K562 (cell line): ENCODE measurements around the gene ANKRD1. TPM values are rescaled to one million over a fixed set of nuclear protein-coding genes. Genes with fewer than 3 reads are reported as not detected.

ENCODE experiments used
- ATAC-seq: fragments of 200-7000 bp; cut with Tn5 transposase; 3 replicates; pipeline ENCODE4 v1.9.1; 2020; ENCODE audit warnings: moderate library complexity
- BruUV-seq: library from RNA; stranded (reverse); fragments of 400-500 nt; replicated peaks from 2 replicates; lab custom pipeline; 2021; lab: Mats Ljungman, UMichigan
- CTCF ChIA-PET: fragments of 300-600 bp; formaldehyde crosslinking; extraction: SDS; loops from one replicate; lab custom pipeline; 2021; ENCODE audit warnings: low intra/inter-chr PET ratio; lab: Yijun Ruan, JAX
- POLR2A ChIA-PET: fragments of 300-600, 350-650 bp; sonication (Branson Sonifier 250); formaldehyde crosslinking; extraction: SDS; loops from one replicate; lab custom pipeline; 2021; ENCODE audit warnings: antibody characterized with exemption, inconsistent platforms; lab: Yijun Ruan, JAX
- DNase-seq, 4 experiments: peaks; one replicate each; pipeline versions ENCODE4 v3.0.0 to v3.0.0-alpha.2; 2011 to 2018; ENCODE audit warnings: low spot score in 3 of 4, mixed read lengths in 3 of 4; ENCODE audit errors: extremely low read depth in 1 of 4
- FAIRE-seq: peaks from 2 replicates; lab custom pipeline; 2011; peaks lifted over from hg19 to GRCh38; lab: Jason Lieb, UNC
- H2AFZ ChIP-seq: 2 replicates; pipeline ENCODE4 v1.6.0; 2011; ENCODE audit warnings: low read depth, low read length, control low read depth, inconsistent platforms
- H3K27ac ChIP-seq: fragments of 200-600 bp; 3 replicates; pipeline ENCODE4 v1.8.0; 2011; ENCODE audit warnings: low read depth, mild to moderate bottlenecking, control low read depth, inconsistent platforms, low read length, moderate library complexity, mixed read lengths; ENCODE audit errors: extremely low read depth
- H3K27me3 ChIP-seq, 2 experiments: fragments of 300-600 bp in 1 of 2; 2 replicates in 1 of 2; 3 replicates in 1 of 2; pipeline versions ENCODE4 v1.6.0 to v1.8.0; 2011; ENCODE audit warnings: inconsistent platforms in 2 of 2, low read length in 2 of 2, mild to moderate bottlenecking in 1 of 2, mixed read lengths in 1 of 2, moderate library complexity in 1 of 2; ENCODE audit not compliant: control insufficient read depth in 2 of 2, insufficient read depth in 2 of 2
- H3K36me3 ChIP-seq: fragments of 300-600 bp; 3 replicates; pipeline ENCODE4 v1.8.0; 2011; ENCODE audit warnings: mild to moderate bottlenecking, low read length, inconsistent platforms; ENCODE audit not compliant: control insufficient read depth, insufficient read depth
- H3K4me1 ChIP-seq, 2 experiments: fragments of 200-600 bp in 1 of 2; replicated peaks in 1 of 2; 2 replicates in 1 of 2; 3 replicates in 1 of 2; pipeline versions ENCODE4 v1.5.1 to v1.8.0; 2011; ENCODE audit warnings: inconsistent platforms in 2 of 2, low read length in 2 of 2, mild to moderate bottlenecking in 1 of 2, mixed read lengths in 1 of 2, moderate library complexity in 1 of 2; ENCODE audit not compliant: control insufficient read depth in 2 of 2, insufficient read depth in 2 of 2
- H3K4me2 ChIP-seq: 2 replicates; pipeline ENCODE4 v1.6.1; 2011; ENCODE audit warnings: low read length, control low read depth, inconsistent platforms, mixed read lengths; ENCODE audit not compliant: insufficient read depth
- H3K4me3 ChIP-seq: fragments of 200-600 bp; sonication (generic), shearing (Covaris generic); 2 replicates; pipeline ENCODE4 v1.5.1; 2016; ENCODE audit warnings: control low read depth, inconsistent platforms
- H3K79me2 ChIP-seq: fragments of 200-600 bp; 3 replicates; pipeline ENCODE4 v1.8.0; 2011; ENCODE audit warnings: low read length, inconsistent platforms; ENCODE audit not compliant: control insufficient read depth, insufficient read depth
- H3K9ac ChIP-seq, 2 experiments: 2 replicates each; pipeline versions ENCODE4 v1.6.0 to v1.6.1; 2011; ENCODE audit warnings: low read depth in 2 of 2, low read length in 2 of 2, control low read depth in 1 of 2, inconsistent platforms in 1 of 2, mild to moderate bottlenecking in 1 of 2, mixed read lengths in 1 of 2; ENCODE audit not compliant: insufficient read depth in 1 of 2
- H3K9me1 ChIP-seq: one replicate; pipeline ENCODE4 v1.6.0; 2011; ENCODE audit warnings: inconsistent platforms, mild to moderate bottlenecking, low read length, moderate library complexity; ENCODE audit not compliant: control insufficient read depth, insufficient read depth
- H3K9me3 ChIP-seq: replicated peaks from 2 replicates; pipeline ENCODE4 v1.5.1; 2011; ENCODE audit warnings: low read depth, low read length, inconsistent platforms; ENCODE audit not compliant: control insufficient read depth, insufficient read depth
- H4K20me1 ChIP-seq: replicated peaks from 2 replicates; pipeline ENCODE4 v1.6.1; 2011; ENCODE audit warnings: low read length, inconsistent platforms, mixed read lengths; ENCODE audit not compliant: control insufficient read depth, insufficient read depth
- EP400 ChIP-seq: fragments of 450-650 bp; IDR thresholded peaks from 2 replicates; pipeline ENCODE4 v1.6.1; 2017; ENCODE audit warnings: antibody characterized with exemption, mild to moderate bottlenecking, moderate library complexity
- HNRNPL ChIP-seq: fragments of 200-400 bp; formaldehyde crosslinking; IDR thresholded peaks from 2 replicates; pipeline ENCODE4 v1.6.1; 2017; ENCODE audit warnings: low read depth, mild to moderate bottlenecking, low read length
- SIX5 ChIP-seq, 2 experiments: IDR thresholded peaks; 2 replicates each; pipeline ENCODE4 v1.6.1; 2011; ENCODE audit warnings: low read length in 2 of 2, borderline replicate concordance in 1 of 2, low read depth in 1 of 2, mild to moderate bottlenecking in 1 of 2, moderate library complexity in 1 of 2; ENCODE audit not compliant: insufficient read depth in 1 of 2
- ZNF263 ChIP-seq: sonication (generic); formaldehyde crosslinking; IDR thresholded peaks from 2 replicates; pipeline ENCODE4 v1.8.0; 2022; ENCODE audit warnings: mild to moderate bottlenecking, missing genetic modification reagents, borderline replicate concordance
- WGBS: fragments of 100-300 bp; shearing (Covaris generic); methylation state at CpG from one replicate; pipeline ENCODE4 v1.1.6; 2016; ENCODE audit warnings: low coverage, mixed read lengths; ENCODE audit not compliant: insufficient coverage; ENCODE audit errors: missing lambda C conversion rate; 5-methylcytosine and 5-hydroxymethylcytosine counted together
- in situ Hi-C: fragments of 300-500 bp; cut with MboI; formaldehyde crosslinking; loops from 4 replicates; pipeline ENCODE4 v1.15.0; 2018; ENCODE audit warnings: inconsistent platforms, mixed read lengths
- intact Hi-C: fragments of 100-400 bp; cut with micrococcal nuclease; formaldehyde crosslinking; loops from 2 replicates; pipeline ENCODE4 v1.14.2; 2022
- polyA plus RNA-seq, 8 experiments: library from polyadenylated mRNA; depleted of rRNA in 4 of 8; stranded (reverse) in 5 of 8; unstranded in 3 of 8; fragments of >200 nt; fragmentation: Nextera tagmentation in 2 of 8; fragmentation: Illumina TruSeq in 1 of 8; extraction: Ambion mirVana in 2 of 8; extraction: Trizol in 1 of 8; gene quantifications; 2 replicates each; pipeline versions ENCODE4 v1.2.1 to v1.2.3, GENCODE V29; 2011 to 2014; ENCODE audit warnings: inconsistent platforms in 1 of 8, missing spikeins in 1 of 8
- total RNA-seq, 7 experiments: library from RNA; depleted of rRNA in 6 of 7; stranded (reverse); fragments of >200 nt in 6 of 7; fragmentation: Illumina TruSeq in 2 of 7; extraction: Trizol in 2 of 7; gene quantifications; 2 replicates each; pipeline versions ENCODE4 v1.2.1 to v1.2.3, GENCODE V29; 2011 to 2021; ENCODE audit warnings: low replicate concordance in 1 of 7
- TF ChIP-seq, protein P1 (sequence below): fragments of 200-800 bp; sonication (Bioruptor generic); IDR thresholded peaks from 2 replicates; pipeline ENCODE4 v1.6.1; 2016; ENCODE audit warnings: missing genetic modification characterization, missing compliant biosample characterization
- TF ChIP-seq, protein P2 (sequence below): conservative IDR thresholded peaks from 2 replicates; pipeline ENCODE4 v1.6.1; 2011; ENCODE audit warnings: low read depth, mild to moderate bottlenecking, low read length; ENCODE audit not compliant: control insufficient read depth

The ANKRD1 gene
- total and polyA plus RNA-seq, 9 of the 15 experiments (the other 6 are each of a cell fraction or from before 2014, with no cell fraction given), result not detected

- Histone ChIP-seq H4K20me1 (no peaks in the 10 kb centered on the region), H3K79me2 (no peaks in the 10 kb centered on the region), H3K27me3 (no peaks in the 10 kb centered on the region), H3K9ac (no peak overlapping the region), H3K9me3 (no peaks in the 10 kb centered on the region), H3K4me1 (no peaks in the 10 kb centered on the region), H3K27ac (no peak overlapping the region), H3K4me2 (no peak overlapping the region), H3K36me3 (no peaks in the 10 kb centered on the region), H3K9me1 (no peaks in the 10 kb centered on the region), H3K4me3 (no peak overlapping the region), H2AFZ (no peak overlapping the region)
- DNase-seq (no peak), ATAC-seq (no peak), FAIRE-seq (no peak)
- no TSS peak for BruUV-seq
- in situ Hi-C loops, result no loop called here
- CTCF ChIA-PET, result no interaction called here
- POLR2A ChIA-PET, result interaction anchor here (0.7 kb wide), 2 partner anchors 14 to 341 kb away, joined by 3 read pairs; no protein-coding TSS in a partner anchor
- TF ChIP-seq, protein P1, sequence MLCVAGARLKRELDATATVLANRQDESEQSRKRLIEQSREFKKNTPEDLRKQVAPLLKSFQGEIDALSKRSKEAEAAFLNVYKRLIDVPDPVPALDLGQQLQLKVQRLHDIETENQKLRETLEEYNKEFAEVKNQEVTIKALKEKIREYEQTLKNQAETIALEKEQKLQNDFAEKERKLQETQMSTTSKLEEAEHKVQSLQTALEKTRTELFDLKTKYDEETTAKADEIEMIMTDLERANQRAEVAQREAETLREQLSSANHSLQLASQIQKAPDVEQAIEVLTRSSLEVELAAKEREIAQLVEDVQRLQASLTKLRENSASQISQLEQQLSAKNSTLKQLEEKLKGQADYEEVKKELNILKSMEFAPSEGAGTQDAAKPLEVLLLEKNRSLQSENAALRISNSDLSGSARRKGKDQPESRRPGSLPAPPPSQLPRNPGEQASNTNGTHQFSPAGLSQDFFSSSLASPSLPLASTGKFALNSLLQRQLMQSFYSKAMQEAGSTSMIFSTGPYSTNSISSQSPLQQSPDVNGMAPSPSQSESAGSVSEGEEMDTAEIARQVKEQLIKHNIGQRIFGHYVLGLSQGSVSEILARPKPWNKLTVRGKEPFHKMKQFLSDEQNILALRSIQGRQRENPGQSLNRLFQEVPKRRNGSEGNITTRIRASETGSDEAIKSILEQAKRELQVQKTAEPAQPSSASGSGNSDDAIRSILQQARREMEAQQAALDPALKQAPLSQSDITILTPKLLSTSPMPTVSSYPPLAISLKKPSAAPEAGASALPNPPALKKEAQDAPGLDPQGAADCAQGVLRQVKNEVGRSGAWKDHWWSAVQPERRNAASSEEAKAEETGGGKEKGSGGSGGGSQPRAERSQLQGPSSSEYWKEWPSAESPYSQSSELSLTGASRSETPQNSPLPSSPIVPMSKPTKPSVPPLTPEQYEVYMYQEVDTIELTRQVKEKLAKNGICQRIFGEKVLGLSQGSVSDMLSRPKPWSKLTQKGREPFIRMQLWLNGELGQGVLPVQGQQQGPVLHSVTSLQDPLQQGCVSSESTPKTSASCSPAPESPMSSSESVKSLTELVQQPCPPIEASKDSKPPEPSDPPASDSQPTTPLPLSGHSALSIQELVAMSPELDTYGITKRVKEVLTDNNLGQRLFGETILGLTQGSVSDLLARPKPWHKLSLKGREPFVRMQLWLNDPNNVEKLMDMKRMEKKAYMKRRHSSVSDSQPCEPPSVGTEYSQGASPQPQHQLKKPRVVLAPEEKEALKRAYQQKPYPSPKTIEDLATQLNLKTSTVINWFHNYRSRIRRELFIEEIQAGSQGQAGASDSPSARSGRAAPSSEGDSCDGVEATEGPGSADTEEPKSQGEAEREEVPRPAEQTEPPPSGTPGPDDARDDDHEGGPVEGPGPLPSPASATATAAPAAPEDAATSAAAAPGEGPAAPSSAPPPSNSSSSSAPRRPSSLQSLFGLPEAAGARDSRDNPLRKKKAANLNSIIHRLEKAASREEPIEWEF (CRISPR knock-in tag), result no peak
- TF ChIP-seq ZNF263 (CRISPR knock-in tag) (no peak), EP400 (no peak), SIX5 (IDR thresholded peaks at IDR 0.05; ENCODE audit: borderline replicate concordance in 1 of 2, insufficient read depth in 1 of 2, low read depth in 1 of 2, low read length in 2 of 2) (no peak), HNRNPL (no peak)
- TF ChIP-seq, protein P2, sequence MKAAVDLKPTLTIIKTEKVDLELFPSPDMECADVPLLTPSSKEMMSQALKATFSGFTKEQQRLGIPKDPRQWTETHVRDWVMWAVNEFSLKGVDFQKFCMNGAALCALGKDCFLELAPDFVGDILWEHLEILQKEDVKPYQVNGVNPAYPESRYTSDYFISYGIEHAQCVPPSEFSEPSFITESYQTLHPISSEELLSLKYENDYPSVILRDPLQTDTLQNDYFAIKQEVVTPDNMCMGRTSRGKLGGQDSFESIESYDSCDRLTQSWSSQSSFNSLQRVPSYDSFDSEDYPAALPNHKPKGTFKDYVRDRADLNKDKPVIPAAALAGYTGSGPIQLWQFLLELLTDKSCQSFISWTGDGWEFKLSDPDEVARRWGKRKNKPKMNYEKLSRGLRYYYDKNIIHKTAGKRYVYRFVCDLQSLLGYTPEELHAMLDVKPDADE, result no peak
- WGBS, result 3% methylated on average over 5 of the region's 5 CpGs
- intact Hi-C loops, result no loop called here
These were observed 26.4 kb upstream of the ANKRD1 start for GRCh38 chr10:90947030-90947960.
